HG03342 (cell line): ENCODE results near the gene ARTN.
A peak's percentile ranks its signal among the peaks of the same experiment; 100 is the strongest.

ENCODE experiments used
- ATAC-seq: cut with Tn5 transposase; IDR thresholded peaks from one replicate; pipeline ENCODE4 v1.9.1; 2021; ENCODE audit warnings: mild to moderate bottlenecking, moderate library complexity; ENCODE audit not compliant: unreplicated experiment

ARTN gene

DNA sequence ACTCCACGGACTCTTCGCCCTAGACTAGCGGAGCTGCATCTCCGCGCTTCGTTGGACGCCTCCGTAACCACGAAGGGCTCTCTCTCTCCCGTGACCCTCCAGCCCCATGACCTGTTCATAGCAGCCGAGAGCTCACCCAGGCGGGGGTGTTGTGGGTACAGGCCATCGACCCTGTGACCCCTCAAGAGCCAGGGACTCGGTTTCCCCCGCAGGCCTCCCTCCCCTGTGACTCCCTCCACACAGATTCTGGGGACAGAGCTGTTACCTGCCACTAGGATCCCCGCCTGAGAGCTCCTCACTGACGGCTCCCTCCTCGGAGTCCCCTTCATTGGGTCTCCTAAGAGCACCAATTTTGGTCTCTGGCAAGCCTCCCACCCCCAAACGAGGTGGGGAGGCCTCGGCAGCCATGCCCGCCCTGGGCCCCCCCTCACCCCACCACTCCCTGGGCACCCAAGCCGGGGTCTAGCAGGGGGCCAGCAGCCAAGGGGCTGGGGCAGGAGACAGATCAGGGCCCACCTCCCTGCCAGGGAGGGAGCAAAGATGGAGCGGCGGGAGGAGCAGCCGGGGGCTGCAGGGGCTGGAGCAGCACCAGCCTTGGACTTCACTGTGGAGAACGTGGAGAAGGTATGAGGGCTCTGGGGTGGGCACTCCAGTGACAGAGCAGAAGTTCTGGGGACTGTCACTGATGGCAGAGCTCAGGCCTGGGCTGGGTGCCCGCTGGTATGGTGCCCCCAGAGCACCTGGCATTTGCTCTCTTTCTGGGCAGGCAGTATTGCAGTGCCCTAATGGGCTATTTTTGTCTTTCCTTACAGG lies 13.7 kb downstream of the ARTN start:
- no peak for ATAC-seq

DNA sequence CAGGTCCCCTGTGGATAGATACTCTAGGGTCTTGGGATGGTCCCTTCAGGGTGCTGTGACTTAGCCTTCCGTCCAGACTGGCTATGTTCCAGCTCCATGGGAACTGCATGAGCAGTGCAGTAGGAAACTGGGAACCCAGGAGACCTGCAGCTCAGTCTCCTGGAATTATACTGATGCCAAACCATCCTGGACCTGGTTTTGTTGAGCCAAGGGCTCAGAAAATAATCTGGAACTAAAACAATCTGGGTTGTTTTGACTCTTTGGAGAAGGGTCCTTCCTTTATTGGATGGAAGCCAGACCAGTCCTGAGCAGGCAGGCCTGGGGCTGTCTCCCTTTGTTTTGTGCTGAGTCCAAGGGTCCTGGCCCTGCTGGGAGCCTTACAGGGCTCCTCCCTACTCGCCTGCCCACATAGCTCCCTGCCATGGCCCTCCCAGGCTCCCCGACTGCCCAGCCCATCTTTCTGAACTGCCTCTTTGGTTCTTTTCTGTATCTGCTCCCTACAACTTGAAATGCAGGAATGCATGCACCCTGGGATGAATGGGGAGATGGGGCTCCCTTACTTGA lies 14.4 kb downstream of the ARTN start:
- ATAC-seq = no peak

DNA sequence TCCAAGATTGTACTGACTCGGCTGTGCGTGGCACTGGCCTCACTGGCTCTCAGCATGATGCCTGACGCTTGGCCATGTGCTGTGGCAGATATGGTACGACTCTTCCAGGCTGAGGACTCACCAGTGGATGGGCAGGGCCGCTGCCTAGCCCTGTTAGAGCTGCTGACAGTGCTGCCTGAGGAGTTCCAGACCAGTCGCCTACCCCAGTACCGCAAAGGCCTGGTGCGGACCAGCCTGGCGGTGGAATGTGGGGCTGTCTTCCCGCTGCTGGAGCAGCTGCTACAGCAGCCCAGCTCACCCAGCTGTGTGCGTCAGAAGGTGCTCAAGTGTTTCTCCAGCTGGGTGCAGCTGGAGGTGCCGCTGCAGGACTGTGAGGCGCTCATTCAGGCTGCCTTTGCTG lies 16.1 kb downstream of the ARTN start:
- no peak for ATAC-seq

DNA sequence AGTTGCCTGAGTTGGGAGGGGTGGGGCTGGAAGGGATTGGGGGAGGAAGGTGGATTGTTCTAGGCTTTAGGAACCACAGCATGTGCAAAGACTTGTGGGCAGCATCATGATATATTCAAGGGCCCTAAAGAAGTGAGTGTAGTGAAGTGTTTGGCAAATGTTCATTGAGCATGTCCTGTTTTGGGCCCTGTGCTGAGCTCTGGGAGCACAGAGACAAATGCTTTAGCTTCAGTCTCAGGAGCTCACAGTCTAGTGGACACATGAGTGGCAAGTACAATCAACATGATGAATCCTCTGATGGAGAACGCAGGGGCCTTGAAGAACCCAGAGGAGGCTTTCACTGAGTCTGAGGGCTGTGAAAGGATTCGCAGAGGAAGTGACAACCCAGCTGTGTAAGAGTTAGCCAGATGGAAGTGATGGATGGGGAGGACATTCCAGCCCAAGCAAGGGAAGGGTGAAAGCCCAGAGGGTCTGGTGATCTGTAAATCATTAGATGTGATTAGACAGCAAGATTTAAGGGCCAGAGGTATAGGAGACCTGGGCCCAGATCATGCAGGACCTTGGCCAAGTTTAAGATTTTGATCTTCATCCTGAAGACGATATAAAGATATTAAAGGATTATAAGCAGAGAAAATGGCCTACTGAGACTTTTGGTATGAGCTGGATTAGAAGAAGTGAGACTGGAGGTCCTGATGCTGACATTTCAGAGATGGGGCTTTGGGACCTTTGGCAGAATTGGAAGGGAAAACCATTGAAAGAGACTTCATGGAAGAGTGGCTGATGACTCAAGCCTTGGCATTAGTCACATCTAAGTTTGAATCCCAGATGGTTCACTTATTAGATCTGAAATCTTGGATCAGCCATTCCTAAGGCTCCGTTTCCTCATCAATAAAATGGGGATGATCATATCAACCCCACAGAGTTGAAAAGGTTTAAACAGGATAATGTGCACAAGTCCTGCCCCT lies 17.7 kb downstream of the ARTN start:
- no peak for ATAC-seq

DNA sequence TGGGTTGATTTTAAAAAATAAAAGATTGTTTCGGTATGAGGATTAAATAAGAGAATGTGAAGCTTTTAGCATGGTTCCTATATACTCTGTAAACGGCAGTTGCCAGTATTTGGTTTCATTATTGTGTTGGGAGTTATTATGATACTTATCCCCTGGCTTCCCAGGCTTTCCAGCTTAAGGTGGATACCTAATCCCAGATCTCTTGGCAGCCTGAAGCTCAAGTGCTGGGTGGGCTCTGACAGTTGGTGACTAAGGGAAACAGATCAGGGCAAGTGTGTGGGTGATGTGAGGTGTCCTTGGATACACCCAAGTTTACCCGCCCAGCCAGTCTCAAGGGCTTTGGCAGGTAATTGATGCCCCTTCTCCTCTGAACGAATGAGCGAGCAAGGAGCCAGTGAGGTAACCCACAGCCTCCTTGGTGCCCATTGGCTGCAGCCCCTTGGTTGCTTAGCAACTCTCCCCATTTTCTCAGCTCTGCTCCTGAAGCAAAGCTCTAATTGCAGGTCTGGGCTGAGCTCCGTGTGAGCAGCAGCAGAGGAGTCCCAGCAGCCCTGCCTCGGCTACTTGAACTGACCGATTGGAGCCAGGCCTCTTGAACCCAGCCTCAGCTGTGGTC lies 19.2 kb downstream of the ARTN start:
- ATAC-seq = no peak

DNA sequence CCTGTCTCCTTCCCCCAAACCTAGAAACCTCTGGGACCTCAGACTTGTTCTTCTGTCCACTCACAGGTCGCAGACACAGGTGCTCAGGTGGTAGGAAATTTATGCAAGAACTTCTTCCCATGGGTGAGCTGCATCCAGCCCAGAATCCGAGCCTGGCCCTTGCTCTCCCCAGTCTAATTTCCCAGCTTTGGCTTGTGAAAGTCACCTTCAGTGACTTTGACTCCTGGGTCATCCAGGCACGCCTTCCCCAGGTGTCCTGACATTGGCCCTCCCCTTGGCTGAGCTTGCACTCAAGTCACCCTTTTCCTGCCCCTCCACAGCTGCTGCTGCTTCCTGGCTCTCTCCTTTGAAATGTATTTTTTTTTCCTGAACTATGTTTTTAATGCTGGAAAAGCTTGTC lies 19.8 kb downstream of the ARTN start:
- no peak for ATAC-seq

DNA sequence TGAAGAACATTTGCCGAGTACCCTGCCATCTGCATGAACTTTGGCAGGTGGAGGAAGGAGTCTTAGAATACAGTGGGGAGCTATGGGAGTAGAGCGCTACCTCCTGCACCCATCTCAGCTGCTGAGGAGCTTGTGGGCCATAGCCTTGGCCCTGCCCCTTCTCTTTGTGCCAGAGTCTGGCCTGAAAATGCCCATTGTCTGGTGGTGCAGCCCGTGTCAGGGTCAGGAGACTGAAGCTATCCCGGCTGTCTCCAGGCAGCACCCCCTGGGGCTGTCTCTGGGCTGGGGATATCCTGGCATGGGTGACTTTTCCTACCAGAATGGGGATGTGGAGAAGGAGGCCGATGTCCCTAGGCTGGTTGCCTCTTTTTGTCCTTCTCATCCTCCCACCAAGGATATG lies 20.4 kb downstream of the ARTN start:
- ATAC-seq = no peak

DNA sequence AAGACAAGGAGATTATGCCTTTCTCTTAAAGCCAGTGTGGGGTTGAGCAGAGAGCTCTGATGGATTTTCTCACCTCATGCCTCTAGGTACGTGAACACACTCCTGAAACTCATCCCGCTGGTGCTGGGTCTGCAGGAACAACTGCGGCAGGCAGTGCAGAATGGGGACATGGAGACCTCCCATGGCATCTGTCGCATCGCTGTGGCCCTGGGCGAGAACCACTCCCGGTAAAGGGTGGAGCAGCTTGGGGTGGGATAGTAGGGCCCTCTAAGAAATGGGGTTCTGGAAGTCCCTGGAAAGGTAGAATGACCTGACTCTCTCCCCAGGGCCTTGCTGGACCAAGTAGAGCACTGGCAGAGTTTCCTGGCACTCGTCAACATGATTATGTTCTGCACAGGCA lies 22.6 kb downstream of the ARTN start:
- no peak for ATAC-seq

DNA sequence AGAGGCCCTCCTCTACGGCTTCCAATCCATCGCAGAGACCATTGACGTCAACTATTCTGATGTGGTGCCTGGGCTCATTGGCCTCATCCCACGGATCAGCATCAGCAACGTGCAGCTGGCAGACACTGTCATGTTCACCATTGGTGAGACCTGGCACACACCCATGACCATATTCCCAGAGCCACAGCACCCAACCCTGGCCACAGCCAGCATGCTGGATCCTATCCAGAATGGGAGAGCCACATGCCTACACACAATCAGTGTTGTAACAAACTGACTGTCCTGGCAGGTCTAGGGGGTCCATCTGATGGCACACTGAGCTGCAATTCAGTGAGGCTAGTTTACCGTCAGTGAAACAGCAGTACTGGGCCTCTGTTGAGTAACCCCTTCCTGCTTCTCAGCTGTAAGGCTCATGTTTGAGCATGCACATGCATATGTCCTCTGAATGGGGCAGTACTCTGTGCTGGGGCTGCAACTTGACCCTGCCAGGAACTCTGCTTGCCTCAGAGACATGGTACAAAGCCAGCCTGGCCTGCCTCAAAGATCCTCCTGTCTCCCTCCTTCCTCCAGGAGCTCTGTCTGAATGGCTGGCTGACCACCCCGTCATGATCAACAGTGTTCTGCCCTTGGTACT lies 23.9 kb downstream of the ARTN start:
- no peak for ATAC-seq

DNA sequence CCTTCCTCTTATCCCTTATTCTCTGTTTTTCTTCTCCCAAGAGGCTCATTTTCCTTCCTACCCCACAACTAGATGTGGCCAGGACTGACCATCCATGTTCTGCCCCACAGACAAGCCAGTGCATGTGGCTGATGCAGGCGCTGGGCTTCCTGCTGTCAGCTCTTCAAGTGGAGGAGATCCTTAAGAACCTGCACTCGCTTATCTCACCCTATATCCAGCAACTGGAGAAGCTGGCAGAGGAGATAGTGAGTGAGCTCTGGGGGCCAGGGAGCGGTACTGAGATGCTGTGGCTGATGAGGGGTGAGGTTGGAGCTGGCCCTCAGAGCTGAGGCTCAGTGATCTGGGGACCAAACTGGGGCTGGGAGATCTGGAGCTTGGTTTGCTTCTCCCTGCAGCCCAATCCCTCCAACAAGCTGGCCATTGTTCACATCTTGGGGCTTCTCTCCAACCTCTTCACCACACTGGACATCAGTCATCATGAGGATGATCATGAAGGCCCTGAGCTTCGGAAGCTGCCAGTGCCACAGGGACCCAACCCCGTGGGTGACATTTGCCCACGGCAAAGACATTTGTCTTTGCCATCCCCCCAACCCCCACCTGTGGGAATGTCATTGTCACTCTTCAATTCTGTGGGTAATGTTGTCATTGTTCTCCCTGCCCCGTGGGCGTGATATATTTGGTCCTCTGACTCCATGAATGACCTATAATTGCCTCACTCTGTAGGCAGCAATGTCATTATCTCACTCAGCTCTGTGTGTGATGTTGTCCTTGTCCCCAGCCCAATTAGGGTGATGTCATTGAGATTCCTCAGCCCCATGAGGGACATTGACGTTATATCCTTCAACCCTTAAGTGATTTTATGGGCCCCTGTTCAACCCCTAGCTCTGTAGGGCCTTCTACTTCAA lies 25.0 kb downstream of the ARTN start:
- ATAC-seq = no peak

DNA sequence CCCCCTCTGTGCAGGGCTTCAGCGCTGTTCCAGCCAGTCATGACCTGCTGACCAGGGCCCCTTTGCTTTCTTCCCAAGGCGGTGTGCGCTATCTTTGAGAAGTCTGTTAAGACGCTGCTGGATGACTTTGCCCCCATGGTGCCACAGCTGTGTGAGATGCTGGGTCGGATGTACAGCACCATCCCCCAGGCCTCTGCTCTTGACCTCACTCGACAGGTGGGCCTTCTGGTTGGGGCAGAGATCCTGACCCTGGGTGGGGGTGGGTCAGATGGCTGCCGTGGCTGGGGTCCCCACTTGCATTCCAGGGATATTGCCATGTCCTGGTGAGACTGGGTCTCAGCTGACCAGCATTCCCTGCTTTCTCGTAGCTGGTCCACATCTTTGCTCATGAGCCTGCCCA lies 27.2 kb downstream of the ARTN start:
- ATAC-seq = no peak

DNA sequence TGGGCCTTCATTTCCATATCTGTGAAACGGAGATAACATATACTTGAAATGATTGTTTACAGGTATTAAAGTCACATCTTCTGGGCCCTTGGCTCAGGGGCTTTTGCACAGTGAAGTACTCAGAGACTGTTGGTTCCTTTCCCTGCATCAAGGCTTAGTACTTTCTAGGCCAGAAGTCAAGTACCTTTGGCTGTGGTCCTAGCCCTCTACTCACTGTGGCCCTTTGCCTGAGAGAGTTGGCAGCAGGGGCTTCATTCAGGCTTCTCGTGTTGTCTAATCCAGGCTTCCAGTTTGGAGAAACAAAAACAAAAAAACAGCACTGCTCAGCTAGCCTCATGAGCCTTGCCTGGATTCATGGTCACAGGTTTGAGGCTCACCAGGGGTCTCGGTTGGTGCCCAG lies 28.1 kb downstream of the ARTN start:
- no peak for ATAC-seq

DNA sequence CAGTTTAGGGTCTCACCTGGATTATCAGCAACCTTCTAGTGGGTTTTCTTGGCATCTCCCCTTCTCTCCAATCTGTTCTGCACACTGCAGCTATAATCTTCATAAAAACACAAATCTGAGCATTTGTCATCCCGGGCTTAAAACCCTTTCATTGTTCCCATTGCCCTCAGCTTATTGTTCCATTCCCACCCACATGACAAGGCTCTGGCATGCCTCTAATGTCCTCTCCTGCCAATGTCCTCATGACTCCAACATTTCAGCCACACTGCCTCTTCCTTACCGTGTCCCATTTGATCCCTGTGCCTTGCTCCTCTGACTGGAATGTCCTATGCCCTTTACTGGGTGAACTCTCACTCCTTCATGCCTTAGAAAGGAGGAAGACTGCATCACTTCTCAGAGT lies 28.7 kb downstream of the ARTN start:
- no peak for ATAC-seq

DNA sequence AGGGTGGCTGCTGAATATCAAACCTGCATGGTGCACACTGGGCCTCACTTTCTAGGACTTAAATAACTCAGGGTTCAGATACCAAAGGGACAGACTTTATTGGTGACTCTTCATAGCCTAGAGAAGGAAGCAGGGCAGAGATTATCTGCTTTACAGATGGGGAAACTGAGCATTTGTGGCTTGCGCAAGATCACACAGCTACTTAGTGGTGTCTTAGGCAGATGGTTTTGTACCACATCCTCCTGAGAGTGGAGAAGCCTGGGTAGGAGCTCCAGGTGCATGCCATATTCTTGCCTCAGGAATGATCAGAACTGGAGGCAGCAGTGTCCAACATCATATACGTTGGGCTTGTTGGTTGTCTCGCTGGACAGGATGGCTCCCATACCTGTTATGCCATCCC lies 29.4 kb downstream of the ARTN start:
- no peak for ATAC-seq

DNA sequence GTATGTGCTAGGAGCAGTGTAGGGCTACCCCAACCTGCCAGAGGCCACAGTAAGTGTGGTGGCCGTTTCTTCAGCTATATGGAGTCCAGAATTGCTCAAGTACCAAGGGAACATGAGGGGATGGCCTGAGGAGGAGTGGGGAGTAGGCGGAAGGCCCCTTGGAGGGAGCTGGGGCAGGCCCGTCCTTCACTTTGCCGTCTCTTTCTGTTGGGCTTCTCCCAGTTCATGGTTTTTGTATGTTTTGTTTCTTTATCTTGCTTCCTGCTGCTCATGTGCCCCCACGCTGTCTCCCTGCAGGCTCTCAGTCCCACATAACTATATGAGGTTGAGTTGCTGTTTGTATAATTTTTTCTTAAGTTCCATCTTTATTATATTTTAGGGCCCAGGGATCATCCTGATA lies 30.3 kb downstream of the ARTN start:
- ATAC-seq = no peak

DNA sequence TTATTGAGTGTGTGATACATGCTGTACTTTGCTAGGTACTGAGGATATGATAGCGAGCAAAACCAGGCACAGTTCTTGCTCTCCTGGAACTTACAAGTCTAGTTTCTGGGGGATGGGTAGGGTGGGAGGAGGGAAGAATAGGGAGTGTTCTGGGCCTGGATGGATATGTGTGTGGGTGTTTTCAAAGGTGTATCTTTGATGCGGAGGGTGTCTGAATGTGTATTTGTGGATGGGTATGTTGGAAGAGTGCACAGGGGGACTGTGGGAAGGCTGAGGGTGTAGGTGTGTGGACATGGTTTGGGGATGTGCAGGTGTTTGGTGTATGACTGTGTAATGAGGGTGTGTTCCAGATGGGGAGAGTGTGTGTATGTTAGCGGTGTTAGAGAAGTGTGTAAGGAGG lies 31.7 kb downstream of the ARTN start:
- no peak for ATAC-seq

DNA sequence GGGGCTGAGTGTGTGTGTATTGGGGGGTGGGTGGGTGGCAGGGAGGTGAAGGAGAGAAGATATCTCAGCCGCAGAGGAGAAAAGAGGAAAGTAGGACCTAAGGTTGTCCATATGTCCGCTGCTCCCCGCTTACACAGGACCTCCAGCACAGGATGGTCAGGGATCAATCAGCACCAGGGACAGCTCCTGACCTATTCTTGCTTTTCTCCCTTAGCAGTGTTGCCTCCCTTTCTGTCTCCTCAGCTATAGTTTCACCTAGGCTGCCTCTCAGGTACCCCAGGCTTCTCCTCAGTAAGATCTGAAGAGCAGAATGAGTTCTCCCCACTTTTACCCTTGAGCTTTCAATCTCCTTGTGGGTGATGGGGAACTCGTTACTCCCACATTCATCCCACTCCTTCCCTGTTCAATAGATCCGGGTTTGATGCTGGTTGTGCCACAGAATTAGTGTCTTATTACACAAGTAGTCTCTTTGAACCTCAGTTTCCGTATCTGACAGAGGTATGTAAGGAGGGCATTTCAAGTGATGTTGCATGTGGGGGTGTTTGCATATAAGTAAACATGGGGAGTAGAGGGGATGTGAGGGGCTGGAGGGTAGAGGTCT lies 34.8 kb downstream of the ARTN start:
- no peak for ATAC-seq

DNA sequence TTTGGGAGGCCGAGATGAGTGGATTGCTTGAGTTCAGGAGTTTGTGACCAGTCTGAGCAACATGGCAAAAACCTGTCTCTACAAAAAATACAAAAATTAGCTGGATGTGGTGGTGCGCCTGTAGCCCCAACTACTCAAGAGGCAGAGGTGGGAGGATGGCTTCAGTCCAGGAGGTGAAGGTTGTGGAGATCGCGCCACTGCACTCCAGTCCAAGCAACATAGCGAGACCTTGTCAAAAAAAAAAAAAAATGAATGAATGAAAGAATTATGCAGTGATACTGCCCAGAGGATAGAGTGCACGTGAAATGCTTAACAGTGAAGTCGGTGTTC lies 35.8 kb downstream of the ARTN start:
- ATAC-seq = no peak

DNA sequence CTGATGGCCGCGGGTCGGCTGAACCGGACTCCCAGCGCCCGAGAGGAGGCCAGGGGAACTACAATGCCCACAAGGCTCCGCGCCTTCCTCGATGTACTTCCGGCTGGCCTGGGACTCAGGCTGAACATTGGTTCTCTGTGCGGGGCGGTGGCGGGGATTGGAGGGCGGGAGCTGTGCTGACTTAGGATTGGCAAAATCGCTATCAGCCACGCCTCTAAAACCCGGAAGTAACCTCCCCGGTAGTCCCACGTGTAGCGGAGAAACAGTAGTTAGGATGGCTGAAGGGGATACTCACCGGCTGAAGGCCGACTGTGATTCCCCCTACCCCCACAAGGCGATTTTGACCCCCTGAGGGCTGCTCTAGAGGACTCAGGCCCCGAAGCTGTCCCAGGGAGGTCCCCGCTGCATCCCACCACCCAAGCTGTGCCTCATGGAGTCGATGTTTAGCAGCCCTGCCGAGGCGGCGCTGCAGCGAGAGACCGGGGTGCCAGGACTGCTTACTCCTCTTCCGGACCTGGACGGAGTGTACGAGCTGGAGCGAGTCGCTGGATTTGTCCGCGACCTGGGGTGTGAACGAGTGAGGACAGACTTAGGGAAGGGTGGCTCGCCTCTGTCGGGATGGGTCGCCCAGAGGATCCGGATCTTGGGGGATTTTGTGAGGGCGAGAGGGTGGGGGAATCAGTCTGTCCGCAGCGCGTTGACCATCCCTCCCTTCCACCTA lies 36.3 kb downstream of the ARTN start, which contains the start of gene DPH2:
TSS of gene DPH2 (plus strand) at position 265 of the 721 bp plus-strand sequence. CDS start at position 431, 166 bp downstream.
- ATAC-seq = peak; percentile 85
